ENCODE results near the gene PPP1R3A.

DNA sequence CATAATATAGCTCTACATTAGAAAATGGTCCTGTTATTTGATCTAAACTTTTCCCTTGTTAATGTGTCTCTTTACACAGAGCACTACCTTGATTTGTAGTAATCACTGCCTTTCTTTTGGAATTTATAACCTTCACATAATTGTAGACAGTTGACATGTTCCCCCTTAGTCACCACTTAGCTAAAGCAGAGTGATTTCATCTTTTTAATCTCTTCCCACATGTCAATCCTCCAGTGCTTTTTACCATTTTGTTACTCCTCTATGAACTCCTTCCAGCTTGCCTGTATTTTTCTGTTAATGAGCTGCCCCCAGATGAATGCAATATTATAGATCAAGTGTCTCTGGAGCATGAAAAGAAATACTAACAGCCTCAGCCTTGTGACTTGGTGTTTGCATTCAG is 2.6 kb upstream of the PPP1R3A start:
- no peak for TF ChIP-seq CTCF (IDR thresholded peaks at IDR 0.05)
- TF ChIP-seq EP300 (IDR thresholded peaks at IDR 0.05) = no peak
- no peak for TF ChIP-seq POLR2A (IDR thresholded peaks at IDR 0.05)

Measured in suprapubic skin (tissue), 3 donors.